Erythroblast (primary cell): ENCODE measurements around the gene REEP3.

Source experiments
- GATA1 ChIP-seq: IDR thresholded peaks from 2 replicates; pipeline ENCODE4 v1.6.1; 2011; ENCODE audit warnings: low read depth, mild to moderate bottlenecking, control low read depth, low read length, moderate library complexity
- POLR2A ChIP-seq: IDR thresholded peaks from 2 replicates; pipeline ENCODE4 v1.6.1; 2011; ENCODE audit warnings: mild to moderate bottlenecking, low read length

DNA sequence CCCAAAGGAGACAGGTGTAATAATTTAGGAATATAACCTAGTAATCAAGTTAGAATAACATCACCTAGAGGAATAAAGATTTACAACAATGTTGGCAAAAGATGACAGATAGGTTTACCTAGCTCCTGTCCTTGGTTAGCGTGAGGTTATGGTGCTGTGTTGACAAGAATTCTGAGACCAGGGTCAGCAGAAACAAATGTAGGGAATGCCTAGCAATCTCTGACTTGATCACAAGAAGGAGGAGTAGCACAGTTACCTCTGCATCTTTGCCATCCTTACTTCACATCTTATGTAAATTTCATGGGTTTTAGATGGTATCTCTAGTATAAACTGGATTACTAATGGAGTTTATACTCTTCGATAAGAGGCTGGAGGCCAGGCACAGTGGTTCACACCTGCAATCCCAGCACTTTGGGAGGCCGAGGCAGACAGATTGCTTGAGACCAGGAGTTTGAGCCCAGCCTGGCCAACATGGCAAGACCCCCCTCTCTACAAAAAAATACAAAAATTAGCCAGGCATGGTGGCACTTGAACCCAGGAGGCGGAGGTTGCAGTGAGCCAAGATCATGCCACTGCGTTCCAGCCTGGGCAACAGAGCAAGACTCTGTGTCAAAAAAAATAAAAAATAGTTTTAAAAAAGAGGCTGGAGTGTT, 37.1 kb downstream of the REEP3 start:
- TF ChIP-seq POLR2A, result no peak
- no peak for TF ChIP-seq GATA1
